Measurements from ENCODE around the gene SLC25A13. TPM values are rescaled to one million over a fixed set of nuclear protein-coding genes. Genes with fewer than 3 reads are reported as not detected.

Gene SLC25A13
- total RNA-seq, 1 donor from 2014 or later, result 44.0 TPM

DNA sequence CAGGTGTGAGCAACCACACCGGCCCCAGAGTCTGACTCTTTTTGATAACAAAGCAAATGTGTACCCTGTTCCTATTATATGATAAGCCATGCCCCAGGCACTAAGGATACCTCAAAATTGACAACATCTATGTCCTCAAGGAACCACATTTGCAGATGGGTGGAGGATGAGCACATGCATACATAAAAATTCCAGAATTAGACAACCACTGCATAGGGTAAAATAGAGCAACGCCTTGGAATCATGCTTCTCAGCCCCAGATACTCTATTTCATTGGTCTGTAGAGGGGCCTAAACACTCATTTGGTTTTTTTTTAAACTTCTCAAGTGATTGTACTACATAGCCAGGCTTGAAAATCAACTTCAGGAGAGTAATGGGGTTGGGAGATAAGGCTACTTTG is 78.7 kb downstream of the SLC25A13 start:
- H3K4me3 ChIP-seq (ENCODE audit: low read depth, low read length), result no peak overlapping the region
- no peak for TF ChIP-seq CTCF (IDR thresholded peaks at IDR 0.05; ENCODE audit: insufficient read depth, low read length, poor library complexity, severe bottlenecking)
- H3K36me3 ChIP-seq (ENCODE audit: control insufficient read depth, insufficient read depth, low read length), result no peaks in the 10 kb centered on the region
- no peak for DNase-seq (ENCODE audit: low read depth)
- H3K27me3 ChIP-seq (ENCODE audit: control insufficient read depth, insufficient read depth, low read length), result no peaks in the 10 kb centered on the region

- no peak overlapping the region for H3K4me3 ChIP-seq (ENCODE audit: low read depth, low read length)
- TF ChIP-seq CTCF (IDR thresholded peaks at IDR 0.05; ENCODE audit: insufficient read depth, low read length, poor library complexity, severe bottlenecking), result no peak
- H3K36me3 ChIP-seq (ENCODE audit: control insufficient read depth, insufficient read depth, low read length), result no peaks in the 10 kb centered on the region
- no peaks in the 10 kb centered on the region for H3K27me3 ChIP-seq (ENCODE audit: control insufficient read depth, insufficient read depth, low read length)
- DNase-seq (ENCODE audit: low read depth), result no peak
Measured at GRCh38 chr7:96241855-96242254, 80.0 kb downstream of the SLC25A13 start.

DNA sequence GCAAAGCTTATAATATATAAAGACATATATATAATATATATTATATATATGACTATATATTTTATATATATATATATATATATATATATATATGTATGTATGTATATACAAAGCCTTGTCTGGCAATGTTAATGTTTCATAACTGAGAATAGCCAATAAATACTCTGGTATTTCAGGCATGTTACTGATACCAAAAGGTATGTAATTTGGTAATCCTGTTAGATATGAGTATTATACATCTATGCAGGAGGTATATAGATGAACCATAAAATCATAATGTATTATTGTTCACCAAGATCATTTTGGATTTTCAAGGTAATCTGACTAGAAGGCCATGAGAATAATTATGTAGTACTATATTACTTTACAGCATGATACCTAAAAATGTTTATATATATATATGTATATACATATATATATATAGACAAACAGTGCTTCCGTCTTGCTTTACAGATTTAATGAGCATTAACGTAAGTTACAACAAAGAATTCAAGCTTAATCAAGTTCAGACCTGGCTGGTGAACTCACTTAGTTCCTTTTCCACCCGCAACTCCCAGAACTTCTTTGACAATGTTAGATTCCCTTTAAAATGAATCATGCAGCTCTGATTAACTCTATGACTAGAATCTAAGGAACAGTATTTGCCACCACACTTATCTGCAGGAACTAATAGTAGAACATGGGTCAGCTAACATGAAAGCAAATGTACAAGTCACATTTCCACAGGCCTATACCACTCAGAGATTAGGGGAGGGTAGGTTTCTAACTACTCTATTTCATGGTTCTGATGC is 82.7 kb downstream of the SLC25A13 start:
- no peak for TF ChIP-seq CTCF (IDR thresholded peaks at IDR 0.05; ENCODE audit: insufficient read depth, low read length, poor library complexity, severe bottlenecking)
- no peaks in the 10 kb centered on the region for H3K36me3 ChIP-seq (ENCODE audit: control insufficient read depth, insufficient read depth, low read length)
- no peaks in the 10 kb centered on the region for H3K27me3 ChIP-seq (ENCODE audit: control insufficient read depth, insufficient read depth, low read length)
- no peak for DNase-seq (ENCODE audit: low read depth)
- no peak overlapping the region for H3K4me3 ChIP-seq (ENCODE audit: low read depth, low read length)

DNA sequence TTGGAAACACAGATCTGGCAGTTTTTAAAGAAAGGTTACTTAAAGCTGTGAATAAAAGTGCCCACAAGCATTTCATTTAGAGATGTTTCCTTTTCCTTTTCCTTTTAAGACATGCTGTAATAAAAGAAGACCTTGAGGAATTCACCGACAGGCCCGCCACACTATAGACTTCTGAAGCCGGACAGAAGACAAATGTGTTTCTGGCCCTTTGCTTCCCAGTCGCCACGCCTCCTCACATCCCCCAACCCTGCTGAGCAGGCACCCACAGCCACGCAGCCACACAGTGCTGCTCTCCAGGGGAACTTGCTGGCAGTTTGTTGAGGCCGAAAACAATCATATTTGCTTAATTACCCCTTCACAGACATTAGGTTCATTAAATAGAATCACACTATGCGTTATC is 83.4 kb downstream of the SLC25A13 start:
- H3K4me3 ChIP-seq (ENCODE audit: low read depth, low read length), result no peak overlapping the region
- H3K27me3 ChIP-seq (ENCODE audit: control insufficient read depth, insufficient read depth, low read length), result no peaks in the 10 kb centered on the region
- peaks cover 2% of the 10 kb centered on the region for H3K36me3 ChIP-seq (ENCODE audit: control insufficient read depth, insufficient read depth, low read length)
- no peak for TF ChIP-seq CTCF (IDR thresholded peaks at IDR 0.05; ENCODE audit: insufficient read depth, low read length, poor library complexity, severe bottlenecking)
- DNase-seq (ENCODE audit: low read depth), result no peak

DNA sequence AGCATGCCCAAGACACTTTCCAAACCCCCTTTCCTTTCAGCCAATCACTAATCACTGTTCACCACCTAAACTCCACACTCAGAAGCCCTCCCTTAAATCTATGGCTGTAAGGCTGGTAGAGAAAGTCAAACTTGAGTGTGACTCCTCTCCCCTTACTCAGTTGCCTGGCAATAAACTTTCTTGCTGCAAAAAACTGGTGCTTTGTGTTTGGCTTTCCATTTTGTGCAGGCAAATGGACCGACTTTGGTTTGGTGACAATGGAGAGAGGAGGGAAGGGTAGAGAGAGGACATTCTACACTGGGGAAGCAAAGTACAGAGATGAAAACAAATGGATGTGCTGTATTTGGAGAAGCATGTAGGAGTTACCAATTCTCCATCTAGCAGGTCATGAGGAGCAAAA is 84.9 kb downstream of the SLC25A13 start:
- Histone ChIP-seq H3K27me3 (ENCODE audit: control insufficient read depth, insufficient read depth, low read length) (no peaks in the 10 kb centered on the region), H3K4me3 (ENCODE audit: low read depth, low read length) (no peak overlapping the region), H3K36me3 (ENCODE audit: control insufficient read depth, insufficient read depth, low read length) (peaks cover 2% of the 10 kb centered on the region)
- no peak for TF ChIP-seq CTCF (IDR thresholded peaks at IDR 0.05; ENCODE audit: insufficient read depth, low read length, poor library complexity, severe bottlenecking)
- no peak for DNase-seq (ENCODE audit: low read depth)
